Kasumi-1 (cell line): ENCODE data around the gene HOXA1.
A peak's percentile ranks its signal among the peaks of the same experiment; 100 is the strongest.

Source experiments
- DNase-seq, 2 experiments: peaks; one replicate each; lab custom pipeline; 2025; lab: John Stamatoyannopoulos, UW

HOXA1 gene

GRCh38 chr7:27105301-27106031 lies 9.7 kb upstream of the HOXA1 start:
- no peak for DNase-seq

DNA sequence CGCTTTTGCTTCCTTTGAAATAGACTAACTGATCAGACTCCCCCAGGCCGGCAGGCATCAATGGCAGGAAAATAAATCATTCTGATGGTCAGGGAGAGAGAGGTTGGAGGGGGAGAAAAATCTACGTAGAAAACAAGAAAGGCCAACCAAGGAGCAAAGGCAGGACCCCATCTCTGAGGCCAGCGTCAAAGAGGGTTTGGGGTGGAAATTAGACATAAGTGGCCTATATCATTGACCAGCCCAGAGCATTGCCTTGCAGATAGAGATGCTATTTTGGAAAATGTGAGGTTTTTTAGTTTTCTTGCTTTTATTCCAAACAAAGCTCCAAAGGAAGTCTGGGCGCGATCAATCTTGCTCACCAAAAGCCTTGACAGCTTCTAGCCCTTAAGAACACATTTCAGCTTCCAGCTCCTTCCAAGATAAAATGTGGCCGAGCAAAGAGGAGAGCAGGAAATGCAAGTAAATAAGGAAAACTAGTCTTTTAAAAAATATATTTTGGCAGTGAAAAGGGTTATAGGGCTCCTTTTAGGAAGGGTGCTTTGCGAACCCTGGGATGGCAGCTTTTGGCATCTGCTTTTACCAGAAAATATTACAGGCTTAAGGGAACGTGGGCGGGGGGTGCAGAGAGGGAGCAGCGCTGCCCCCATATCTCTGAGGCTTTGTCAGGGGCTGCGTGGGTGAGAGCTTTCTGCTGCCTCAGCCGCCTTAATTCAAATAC lies 8.7 kb upstream of the HOXA1 start:
- DNase-seq, result no peak

DNA sequence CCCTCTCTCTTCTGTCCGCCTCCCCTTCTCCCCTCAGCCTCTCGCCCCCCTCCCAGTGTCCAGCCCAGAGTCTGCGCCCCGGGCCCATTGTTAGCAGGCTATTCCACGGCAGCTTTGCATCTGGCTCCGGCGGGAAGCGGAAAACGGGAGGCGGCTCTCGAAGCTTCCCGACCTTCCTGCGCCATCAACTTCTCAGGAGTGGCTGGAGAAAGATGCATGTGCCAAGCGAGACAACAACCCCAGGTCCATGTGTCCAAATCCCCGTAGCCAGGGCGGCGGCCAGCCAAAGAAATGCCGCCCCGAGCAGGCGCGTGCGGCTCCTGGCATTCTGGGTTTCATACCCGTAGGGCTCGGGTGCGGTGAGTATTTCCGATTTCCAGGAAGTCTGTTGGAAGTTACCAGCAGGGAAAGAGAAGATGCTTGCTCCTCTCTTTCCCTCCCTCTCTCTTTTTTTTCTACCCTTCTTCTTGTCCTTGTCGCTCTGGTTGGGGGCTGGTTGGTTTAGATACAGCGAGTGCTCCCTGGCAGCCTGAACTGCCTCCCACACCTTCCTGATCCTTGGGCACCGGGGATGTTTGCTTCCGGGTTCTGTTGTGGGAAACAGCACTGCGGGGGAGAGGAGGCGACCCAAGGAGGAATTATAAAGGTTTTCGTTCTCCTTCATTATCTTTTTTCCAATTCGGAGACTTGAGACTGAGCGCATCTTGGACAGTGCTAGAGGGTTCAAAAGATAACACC lies 7.9 kb upstream of the HOXA1 start:
- DNase-seq, result no peak

- DNase-seq, result no peak
Measured at GRCh38 chr7:27102581-27103442, 7.0 kb upstream of the HOXA1 start, which contains the start of gene HOXA2. TSS of gene HOXA2 (minus strand) at chr7:27102683. CDS start at chr7:27102500, 183 bp downstream.

GRCh38 chr7:27101957-27102580 lies 6.3 kb upstream of the HOXA1 start:
- no peak for DNase-seq

DNA sequence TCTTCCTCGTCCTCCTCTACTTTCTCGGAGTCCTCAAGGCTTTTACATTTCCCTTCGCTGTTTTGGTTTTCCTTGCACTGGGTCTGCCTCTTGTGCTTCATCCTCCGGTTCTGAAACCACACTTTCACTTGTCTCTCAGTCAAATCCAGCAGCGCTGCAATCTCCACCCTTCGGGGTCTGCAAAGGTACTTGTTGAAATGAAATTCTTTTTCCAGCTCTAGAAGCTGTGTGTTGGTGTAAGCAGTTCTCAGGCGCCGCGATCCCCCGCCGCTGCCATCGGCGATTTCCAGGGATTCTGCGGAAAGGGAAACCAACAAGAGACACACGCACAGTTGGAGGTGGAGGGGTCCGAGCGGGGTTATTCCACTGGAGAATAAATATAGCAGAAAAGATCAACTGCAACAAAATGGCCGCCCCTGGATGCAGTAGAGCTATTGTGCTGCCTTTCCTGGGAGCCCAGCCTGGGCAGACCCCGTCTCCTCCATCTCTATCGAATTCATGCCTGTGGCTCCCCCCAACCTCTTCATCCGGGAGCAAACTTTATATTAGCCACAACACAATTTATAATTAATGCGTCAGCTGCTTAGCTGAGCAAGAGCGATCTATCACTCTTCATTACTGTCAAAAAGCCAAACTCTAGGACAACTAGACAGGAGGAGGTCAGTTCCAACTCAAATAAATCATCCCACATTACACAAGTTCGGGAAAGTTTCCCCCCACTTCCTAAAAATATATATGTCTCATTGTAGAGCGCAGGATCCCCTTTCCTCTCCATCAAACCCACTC lies 5.6 kb upstream of the HOXA1 start:
- no peak for DNase-seq

- no peak for DNase-seq
Measured at GRCh38 chr7:27100694-27101170, 4.9 kb upstream of the HOXA1 start.

DNA sequence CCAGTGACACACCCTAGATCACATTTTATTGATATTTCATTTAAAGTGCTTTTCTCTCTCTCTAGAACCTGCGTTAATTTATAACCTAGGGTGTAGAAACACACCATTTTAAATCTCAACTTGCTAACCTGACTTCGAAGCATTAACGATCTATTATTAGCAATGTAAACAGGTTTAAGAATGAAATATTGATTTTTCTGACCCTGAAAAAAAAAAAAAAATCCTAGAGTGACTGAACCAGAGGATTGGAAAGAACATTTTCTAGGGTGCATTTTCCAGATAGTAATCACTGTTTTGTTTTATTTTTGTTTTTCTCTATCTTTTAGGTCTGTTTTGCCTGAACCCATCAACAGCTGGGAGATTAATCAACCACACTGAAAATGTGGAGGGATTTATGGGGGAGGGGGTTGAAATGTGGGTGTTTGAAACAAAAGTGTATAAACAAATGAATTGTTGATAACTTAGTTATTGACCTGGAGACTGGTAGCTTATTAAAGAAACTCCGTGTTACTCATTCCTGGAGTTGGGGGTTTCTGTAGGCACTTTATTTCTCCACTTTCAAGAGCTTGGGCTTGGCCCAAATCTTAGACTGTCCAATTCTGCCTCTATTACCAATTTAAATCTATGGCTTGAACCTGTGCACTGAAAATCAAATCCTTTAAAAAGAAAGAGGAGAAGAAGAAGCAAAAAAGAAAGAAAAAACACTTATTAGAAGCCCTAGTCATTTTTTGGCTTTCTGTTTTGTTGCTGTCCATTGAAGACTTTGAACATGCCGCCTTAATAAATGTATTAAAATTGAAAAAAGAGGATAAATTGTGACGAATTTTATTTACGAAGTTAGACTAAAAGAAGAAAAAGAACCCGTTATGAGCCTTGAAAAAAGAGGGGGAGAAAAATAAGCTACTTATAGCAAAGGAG lies 3.9 kb upstream of the HOXA1 start:
- DNase-seq, result no peak

DNA sequence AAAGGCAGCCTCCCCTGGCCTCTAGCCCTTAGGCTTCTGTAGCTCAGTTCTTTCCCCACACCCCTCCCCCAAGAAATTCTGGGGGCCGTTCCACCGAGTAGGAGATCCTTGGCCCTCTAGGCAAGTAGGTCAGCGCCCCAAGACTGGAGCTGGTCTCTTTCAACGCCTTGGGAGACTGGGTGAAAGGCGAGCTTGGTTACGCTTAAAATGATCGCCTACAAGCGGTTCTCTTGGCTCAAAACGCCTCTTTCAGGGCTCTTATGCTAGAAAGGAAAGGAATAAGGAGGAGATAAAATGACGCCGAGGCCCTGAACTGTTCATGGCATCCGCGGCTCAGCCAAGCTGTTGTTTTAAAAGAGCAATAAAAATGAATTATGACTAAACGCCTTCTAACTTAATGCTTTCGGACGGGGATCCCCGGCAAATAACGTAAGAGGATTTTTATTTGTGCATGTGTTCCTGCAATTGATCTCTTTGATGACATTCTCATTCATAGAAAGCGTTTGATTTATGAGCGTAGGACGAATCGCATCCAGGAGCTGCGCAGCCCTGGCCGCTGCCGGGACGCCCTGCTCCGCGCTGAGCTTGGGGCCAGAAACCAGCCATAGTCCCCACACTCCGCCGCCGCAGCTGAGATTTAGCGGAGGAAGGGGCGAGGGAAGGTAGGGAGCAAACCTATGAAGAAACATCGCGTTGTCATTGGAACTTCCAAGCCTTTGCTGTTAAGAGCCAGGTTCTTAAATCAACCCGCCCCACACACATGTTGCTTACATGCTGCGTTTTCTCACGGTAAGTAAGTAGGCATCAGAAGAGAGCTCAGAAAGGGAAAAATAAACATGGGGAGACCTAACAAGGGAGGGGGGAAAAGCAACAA lies 3.0 kb upstream of the HOXA1 start:
- DNase-seq, result no peak

DNA sequence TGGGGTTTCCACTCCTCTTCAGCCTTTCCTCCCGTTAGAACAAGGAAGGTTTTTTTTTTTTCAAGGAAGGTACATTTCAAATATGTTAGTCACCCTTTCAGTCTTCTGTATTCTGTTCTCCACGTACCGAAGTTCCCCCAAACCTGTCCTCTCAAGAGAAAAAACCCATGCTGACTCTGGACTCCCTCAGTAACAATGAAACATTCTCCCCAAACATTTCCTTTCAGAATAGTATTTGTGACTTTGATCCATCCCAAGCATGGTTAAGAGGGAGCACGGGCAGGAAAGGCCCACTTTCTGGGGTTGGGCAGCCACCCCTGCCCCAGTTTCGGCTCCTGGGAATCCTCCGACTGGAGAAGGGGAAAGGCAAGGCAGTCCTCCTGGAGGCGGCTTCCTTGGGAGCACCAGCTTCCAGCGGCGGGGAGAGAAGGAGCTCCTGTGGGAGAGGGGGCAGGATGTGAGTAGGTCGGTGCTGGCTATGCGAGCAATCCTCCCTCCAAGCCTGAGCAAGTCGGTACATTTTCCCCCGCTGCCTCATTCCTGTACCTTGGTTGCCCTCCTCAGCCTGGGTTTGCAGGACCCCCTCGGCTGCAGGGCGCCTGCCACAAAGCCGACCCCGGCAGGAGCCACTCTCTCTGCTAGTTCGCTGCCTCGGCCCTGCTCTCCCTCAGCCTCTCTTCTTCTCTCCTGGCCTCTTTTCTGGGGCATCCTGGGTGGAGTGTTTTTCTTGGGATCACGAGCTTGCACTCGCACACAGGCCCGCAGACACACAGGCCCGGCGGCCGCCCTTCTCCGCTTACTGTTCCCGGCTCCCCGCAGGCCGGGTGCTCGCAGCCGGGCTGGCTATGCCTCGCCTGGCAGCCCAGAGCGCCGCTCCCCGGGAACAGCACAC lies 2.1 kb upstream of the HOXA1 start:
- no peak for DNase-seq

GRCh38 chr7:27096768-27097514 lies 1.1 kb upstream of the HOXA1 start:
- DNase-seq, result peak; percentile 60 to 75

DNA sequence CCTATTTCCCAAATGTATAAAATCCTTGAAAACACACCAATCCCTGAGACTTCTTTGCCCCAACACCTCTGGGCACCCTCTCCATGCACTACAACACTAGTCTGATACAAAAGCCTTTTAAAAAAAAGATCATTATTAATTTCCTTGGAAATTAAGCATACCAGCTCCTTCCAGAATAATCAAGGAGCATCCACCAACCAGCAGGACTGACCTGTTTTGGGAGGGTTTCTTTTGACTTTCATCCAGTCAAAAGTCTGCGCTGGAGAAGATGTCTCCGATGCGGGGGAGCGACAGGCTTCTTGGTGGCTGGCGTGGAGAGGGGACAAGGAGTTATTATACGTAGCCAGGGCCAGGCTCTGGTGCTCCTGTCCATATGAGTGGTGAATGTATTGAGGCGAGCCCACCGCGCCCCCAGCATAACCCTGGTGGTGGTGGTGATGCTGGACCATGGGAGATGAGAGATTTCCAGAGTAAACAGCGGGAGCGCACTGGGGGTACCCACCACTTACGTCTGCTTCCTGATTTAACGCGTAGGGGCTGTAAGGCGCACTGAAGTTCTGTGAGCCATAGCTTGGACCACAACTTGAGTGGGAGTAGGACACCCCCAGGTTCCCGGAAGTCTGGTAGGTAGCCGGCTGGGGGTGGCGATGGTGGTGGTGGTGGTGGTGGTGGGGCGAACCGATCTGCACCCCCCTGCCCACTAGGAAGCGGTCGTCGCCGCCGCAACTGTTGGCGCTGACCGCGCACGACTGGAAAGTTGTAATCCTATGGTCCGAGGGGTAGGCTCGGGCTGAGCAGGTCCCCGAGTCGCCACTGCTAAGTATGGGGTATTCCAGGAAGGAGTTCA lies 527 bp downstream of the HOXA1 start:
- DNase-seq, result peak; percentile 42 to 52

- no peak for DNase-seq
Measured at GRCh38 chr7:27094304-27095049, 1.3 kb downstream of the HOXA1 start.

GRCh38 chr7:27093184-27093895 lies 2.5 kb downstream of the HOXA1 start:
- DNase-seq, result no peak
